HepG2 (cell line): ENCODE results near the gene CFAP97. TPM values are rescaled to one million over a fixed set of nuclear protein-coding genes. Genes with fewer than 3 reads are reported as not detected.
A peak's percentile ranks its signal among the peaks of the same experiment; 100 is the strongest.

ENCODE experiments used
- ADNP ChIP-seq: sonication (generic); formaldehyde crosslinking; IDR thresholded peaks from 2 replicates; pipeline ENCODE4 v1.4.0; 2020; ENCODE audit warnings: missing genetic modification reagents
- CREM ChIP-seq, 2 experiments: sonication (generic) in 1 of 2; formaldehyde crosslinking in 1 of 2; IDR thresholded peaks; 2 replicates each; pipeline versions ENCODE4 v1.4.0 to v1.6.1; 2016 to 2020; ENCODE audit warnings: antibody characterized with exemption in 1 of 2, mild to moderate bottlenecking in 1 of 2, missing genetic modification reagents in 1 of 2
- GTF3A ChIP-seq: sonication (generic); formaldehyde crosslinking; conservative IDR thresholded peaks from 2 replicates; pipeline ENCODE4 v1.4.0; 2020; ENCODE audit warnings: mild to moderate bottlenecking, missing genetic modification reagents
- NCOA5 ChIP-seq: sonication (generic); formaldehyde crosslinking; IDR thresholded peaks from 2 replicates; pipeline ENCODE4 v1.4.0; 2020; ENCODE audit warnings: missing genetic modification reagents
- NFRKB ChIP-seq: fragments of 450-650 bp; IDR thresholded peaks from 2 replicates; pipeline ENCODE4 v1.6.1; 2017
- NRL ChIP-seq: sonication (generic); formaldehyde crosslinking; IDR thresholded peaks from 2 replicates; pipeline ENCODE4 v1.5.0; 2020; ENCODE audit warnings: missing genetic modification reagents, mild to moderate bottlenecking, moderate library complexity, borderline replicate concordance
- PHF21A ChIP-seq: sonication (generic); formaldehyde crosslinking; IDR thresholded peaks from 2 replicates; pipeline ENCODE4 v1.5.0; 2020; ENCODE audit warnings: mild to moderate bottlenecking, missing genetic modification reagents
- SOX13 ChIP-seq, 3 experiments: fragments of 450-650 bp in 1 of 3; sonication (generic) in 1 of 3; formaldehyde crosslinking in 1 of 3; IDR thresholded peaks in 2 of 3; conservative IDR thresholded peaks in 1 of 3; 2 replicates each; pipeline versions ENCODE4 v1.5.0 to v1.6.1; 2016 to 2020; ENCODE audit warnings: antibody characterized with exemption in 1 of 3, mild to moderate bottlenecking in 1 of 3, missing compliant biosample characterization in 1 of 3, missing genetic modification reagents in 1 of 3, moderate library complexity in 1 of 3
- TCF7L2 ChIP-seq: IDR thresholded peaks from 2 replicates; pipeline ENCODE4 v1.6.1; 2011; ENCODE audit warnings: mild to moderate bottlenecking, low read depth, low read length, moderate library complexity
- ZFAT ChIP-seq: sonication (generic); formaldehyde crosslinking; conservative IDR thresholded peaks from 2 replicates; pipeline ENCODE4 v1.8.1; 2023; ENCODE audit warnings: missing genetic modification reagents, inconsistent platforms
- ZFP36 ChIP-seq: fragments of 150-350 bp; IDR thresholded peaks from 2 replicates; pipeline ENCODE4 v1.6.1; 2018; ENCODE audit warnings: borderline replicate concordance, low read length, low read depth; ENCODE audit not compliant: partially characterized antibody
- ZFP36L1 ChIP-seq: sonication (generic); formaldehyde crosslinking; IDR thresholded peaks from 2 replicates; pipeline ENCODE4 v1.8.0; 2022; ENCODE audit warnings: mild to moderate bottlenecking, missing genetic modification reagents, moderate library complexity
- ZNF441 ChIP-seq: sonication (generic); formaldehyde crosslinking; IDR thresholded peaks from 2 replicates; pipeline ENCODE4 v1.7.0; 2021; ENCODE audit warnings: missing genetic modification reagents, borderline replicate concordance
- ZNF547 ChIP-seq: sonication (generic); formaldehyde crosslinking; IDR thresholded peaks from 2 replicates; pipeline ENCODE4 v1.5.1; 2020; ENCODE audit warnings: mild to moderate bottlenecking, missing genetic modification reagents
- ZNF747 ChIP-seq: sonication (generic); formaldehyde crosslinking; IDR thresholded peaks from 2 replicates; pipeline ENCODE4 v1.8.1; 2023; ENCODE audit warnings: missing genetic modification reagents, mild to moderate bottlenecking, borderline replicate concordance
- ZNF780A ChIP-seq: sonication (generic); formaldehyde crosslinking; IDR thresholded peaks from 2 replicates; pipeline ENCODE4 v1.8.0; 2022; ENCODE audit warnings: mild to moderate bottlenecking, missing genetic modification reagents, moderate library complexity
- ZNF781 ChIP-seq: sonication (generic); formaldehyde crosslinking; IDR thresholded peaks from 2 replicates; pipeline ENCODE4 v1.5.1; 2020; ENCODE audit warnings: borderline replicate concordance, mild to moderate bottlenecking, missing genetic modification reagents; ENCODE audit errors: not compliant biosample characterization
- ZNF883 ChIP-seq: sonication (generic); formaldehyde crosslinking; IDR thresholded peaks from 2 replicates; pipeline ENCODE4 v1.5.1; 2020; ENCODE audit warnings: mild to moderate bottlenecking, missing genetic modification reagents; ENCODE audit errors: not compliant biosample characterization
- ZSCAN25 ChIP-seq: sonication (generic); formaldehyde crosslinking; IDR thresholded peaks from 2 replicates; pipeline ENCODE4 v1.8.0; 2022; ENCODE audit warnings: mild to moderate bottlenecking, missing genetic modification reagents
- polyA plus RNA-seq, 8 experiments: library from polyadenylated mRNA; depleted of rRNA in 3 of 8; stranded (reverse) in 7 of 8; unstranded in 1 of 8; fragments of >200 nt; fragmentation: Illumina TruSeq in 4 of 8; extraction: Trizol in 4 of 8; gene quantifications; 2 replicates each; pipeline versions ENCODE4 v1.2.1 to v1.2.3, GENCODE V29; 2011 to 2016; ENCODE audit warnings: low read depth in 4 of 8, missing spikeins in 1 of 8, mixed read lengths in 1 of 8; ENCODE audit not compliant: insufficient read depth in 1 of 8
- total RNA-seq, 5 experiments: library from RNA; depleted of rRNA; stranded (reverse); fragments of >200 nt; fragmentation: Illumina TruSeq; extraction: Trizol; gene quantifications; 2 replicates each; pipeline ENCODE4 v1.2.3, GENCODE V29; 2016; ENCODE audit warnings: low read depth in 1 of 5
- TF ChIP-seq, protein P1 (sequence below): sonication (generic); formaldehyde crosslinking; IDR thresholded peaks from 2 replicates; pipeline ENCODE4 v1.4.0; 2020; ENCODE audit warnings: missing genetic modification reagents
- TF ChIP-seq, protein P2 (sequence below): sonication (generic); formaldehyde crosslinking; IDR thresholded peaks from 2 replicates; pipeline ENCODE4 v1.4.0; 2020; ENCODE audit warnings: missing genetic modification reagents
- TF ChIP-seq, protein P3 (sequence below): sonication (generic); formaldehyde crosslinking; IDR thresholded peaks from 2 replicates; pipeline ENCODE4 v1.4.0; 2020; ENCODE audit warnings: missing genetic modification reagents
- TF ChIP-seq, protein P4 (sequence below): sonication (generic); formaldehyde crosslinking; IDR thresholded peaks from 2 replicates; pipeline ENCODE4 v1.4.0; 2020; ENCODE audit warnings: missing genetic modification reagents
- TF ChIP-seq, protein P5 (sequence below): sonication (generic); formaldehyde crosslinking; IDR thresholded peaks from 2 replicates; pipeline ENCODE4 v1.5.0; 2020; ENCODE audit warnings: missing genetic modification reagents, mild to moderate bottlenecking, borderline replicate concordance

CFAP97 gene
- total and polyA plus RNA-seq, 2 of the 13 experiments (the other 11 are each of a cell fraction or from before 2014, with no cell fraction given), result 32.1 to 44.4 TPM

DNA sequence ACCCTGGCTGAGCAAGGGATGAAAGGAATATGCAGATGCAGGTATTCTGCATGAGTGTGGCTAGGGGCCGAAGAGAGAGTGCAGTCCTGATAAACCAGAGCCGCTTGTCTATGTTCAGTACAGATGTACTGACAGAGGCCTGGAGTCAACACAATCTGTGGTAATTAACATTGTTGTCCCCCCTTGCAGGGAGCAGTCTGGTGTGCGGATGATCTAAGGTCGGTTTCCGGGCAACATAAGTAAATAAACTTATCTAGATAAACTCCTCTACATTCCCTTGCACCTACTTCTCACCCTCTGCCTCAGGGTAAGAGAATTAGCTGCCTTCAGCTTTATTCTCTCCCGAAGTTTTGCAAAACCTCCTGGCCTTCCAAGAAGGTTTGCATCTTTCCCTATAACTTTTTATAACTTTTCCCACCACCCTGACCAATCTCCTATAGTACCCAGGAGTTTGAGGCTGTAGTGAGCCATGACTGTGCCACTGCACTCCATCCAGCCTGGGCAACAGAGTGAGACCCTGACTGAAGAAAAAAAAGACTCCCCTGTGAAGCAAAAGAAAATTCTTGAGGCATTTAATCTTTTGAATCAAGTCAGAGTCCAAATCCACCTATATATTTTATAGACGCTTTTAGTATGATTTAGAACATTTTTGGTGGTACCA lies 32.2 kb upstream of the CFAP97 start (continued):
- no peak for TF ChIP-seq ZNF747 (CRISPR knock-in tag)
- TF ChIP-seq, protein P1, sequence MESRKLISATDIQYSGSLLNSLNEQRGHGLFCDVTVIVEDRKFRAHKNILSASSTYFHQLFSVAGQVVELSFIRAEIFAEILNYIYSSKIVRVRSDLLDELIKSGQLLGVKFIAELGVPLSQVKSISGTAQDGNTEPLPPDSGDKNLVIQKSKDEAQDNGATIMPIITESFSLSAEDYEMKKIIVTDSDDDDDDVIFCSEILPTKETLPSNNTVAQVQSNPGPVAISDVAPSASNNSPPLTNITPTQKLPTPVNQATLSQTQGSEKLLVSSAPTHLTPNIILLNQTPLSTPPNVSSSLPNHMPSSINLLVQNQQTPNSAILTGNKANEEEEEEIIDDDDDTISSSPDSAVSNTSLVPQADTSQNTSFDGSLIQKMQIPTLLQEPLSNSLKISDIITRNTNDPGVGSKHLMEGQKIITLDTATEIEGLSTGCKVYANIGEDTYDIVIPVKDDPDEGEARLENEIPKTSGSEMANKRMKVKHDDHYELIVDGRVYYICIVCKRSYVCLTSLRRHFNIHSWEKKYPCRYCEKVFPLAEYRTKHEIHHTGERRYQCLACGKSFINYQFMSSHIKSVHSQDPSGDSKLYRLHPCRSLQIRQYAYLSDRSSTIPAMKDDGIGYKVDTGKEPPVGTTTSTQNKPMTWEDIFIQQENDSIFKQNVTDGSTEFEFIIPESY, result no peak
- no peak for TF ChIP-seq GTF3A (CRISPR knock-in tag)
- no peak for TF ChIP-seq ZNF883 (CRISPR knock-in tag)
- TF ChIP-seq NCOA5, result no peak
- TF ChIP-seq ZSCAN25 (CRISPR knock-in tag), result peak; percentile 39; the same call in 1 of the 2 replicates
- no peak for TF ChIP-seq NRL
- TF ChIP-seq ZFP36L1 (CRISPR knock-in tag), result no peak
- TF ChIP-seq ZFAT (CRISPR knock-in tag), result no peak
- no peak for TF ChIP-seq ZNF781 (CRISPR knock-in tag)
- TF ChIP-seq, protein P2, sequence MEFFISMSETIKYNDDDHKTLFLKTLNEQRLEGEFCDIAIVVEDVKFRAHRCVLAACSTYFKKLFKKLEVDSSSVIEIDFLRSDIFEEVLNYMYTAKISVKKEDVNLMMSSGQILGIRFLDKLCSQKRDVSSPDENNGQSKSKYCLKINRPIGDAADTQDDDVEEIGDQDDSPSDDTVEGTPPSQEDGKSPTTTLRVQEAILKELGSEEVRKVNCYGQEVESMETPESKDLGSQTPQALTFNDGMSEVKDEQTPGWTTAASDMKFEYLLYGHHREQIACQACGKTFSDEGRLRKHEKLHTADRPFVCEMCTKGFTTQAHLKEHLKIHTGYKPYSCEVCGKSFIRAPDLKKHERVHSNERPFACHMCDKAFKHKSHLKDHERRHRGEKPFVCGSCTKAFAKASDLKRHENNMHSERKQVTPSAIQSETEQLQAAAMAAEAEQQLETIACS, result no peak
- TF ChIP-seq CREM (IDR thresholded peaks at IDR 0.05), result no peak
- no peak for TF ChIP-seq CREM (CRISPR knock-in tag; IDR thresholded peaks at IDR 0.05)
- TF ChIP-seq, protein P3, sequence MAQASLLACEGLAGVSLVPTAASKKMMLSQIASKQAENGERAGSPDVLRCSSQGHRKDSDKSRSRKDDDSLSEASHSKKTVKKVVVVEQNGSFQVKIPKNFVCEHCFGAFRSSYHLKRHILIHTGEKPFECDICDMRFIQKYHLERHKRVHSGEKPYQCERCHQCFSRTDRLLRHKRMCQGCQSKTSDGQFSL (CRISPR knock-in tag), result no peak
- TF ChIP-seq ZNF780A (CRISPR knock-in tag), result no peak
- TF ChIP-seq SOX13 (IDR thresholded peaks at IDR 0.05), result no peak
- peak in 1 of 2 experiments; percentile 63; a peak in 2 of 4 replicates for TF ChIP-seq SOX13 (CRISPR knock-in tag; conservative IDR thresholded peaks at IDR 0.05 in 1 of 2, IDR thresholded peaks at IDR 0.05 in 1 of 2)
- TF ChIP-seq ADNP (CRISPR knock-in tag), result no peak
- TF ChIP-seq, protein P4, sequence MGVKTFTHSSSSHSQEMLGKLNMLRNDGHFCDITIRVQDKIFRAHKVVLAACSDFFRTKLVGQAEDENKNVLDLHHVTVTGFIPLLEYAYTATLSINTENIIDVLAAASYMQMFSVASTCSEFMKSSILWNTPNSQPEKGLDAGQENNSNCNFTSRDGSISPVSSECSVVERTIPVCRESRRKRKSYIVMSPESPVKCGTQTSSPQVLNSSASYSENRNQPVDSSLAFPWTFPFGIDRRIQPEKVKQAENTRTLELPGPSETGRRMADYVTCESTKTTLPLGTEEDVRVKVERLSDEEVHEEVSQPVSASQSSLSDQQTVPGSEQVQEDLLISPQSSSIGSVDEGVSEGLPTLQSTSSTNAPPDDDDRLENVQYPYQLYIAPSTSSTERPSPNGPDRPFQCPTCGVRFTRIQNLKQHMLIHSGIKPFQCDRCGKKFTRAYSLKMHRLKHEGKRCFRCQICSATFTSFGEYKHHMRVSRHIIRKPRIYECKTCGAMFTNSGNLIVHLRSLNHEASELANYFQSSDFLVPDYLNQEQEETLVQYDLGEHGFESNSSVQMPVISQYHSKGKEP (CRISPR knock-in tag), result no peak
- no peak for TF ChIP-seq NFRKB
- TF ChIP-seq ZNF441 (CRISPR knock-in tag), result peak; percentile 33; the same call in 1 of the 2 replicates
- no peak for TF ChIP-seq ZFP36
- TF ChIP-seq TCF7L2, result no peak
- TF ChIP-seq ZNF547 (CRISPR knock-in tag), result no peak
- TF ChIP-seq, protein P5, sequence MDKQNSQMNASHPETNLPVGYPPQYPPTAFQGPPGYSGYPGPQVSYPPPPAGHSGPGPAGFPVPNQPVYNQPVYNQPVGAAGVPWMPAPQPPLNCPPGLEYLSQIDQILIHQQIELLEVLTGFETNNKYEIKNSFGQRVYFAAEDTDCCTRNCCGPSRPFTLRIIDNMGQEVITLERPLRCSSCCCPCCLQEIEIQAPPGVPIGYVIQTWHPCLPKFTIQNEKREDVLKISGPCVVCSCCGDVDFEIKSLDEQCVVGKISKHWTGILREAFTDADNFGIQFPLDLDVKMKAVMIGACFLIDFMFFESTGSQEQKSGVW (CRISPR knock-in tag), result no peak
- TF ChIP-seq PHF21A (CRISPR knock-in tag), result peak; percentile 65
